ENCODE results near the gene WBP2. TPM values are rescaled to one million over a fixed set of nuclear protein-coding genes. Genes with fewer than 3 reads are reported as not detected.

Gene WBP2
- total and polyA plus RNA-seq, 2 of the 13 experiments (the other 11 are each of a cell fraction or from before 2014, with no cell fraction given), result 29.2 to 29.5 TPM

DNA sequence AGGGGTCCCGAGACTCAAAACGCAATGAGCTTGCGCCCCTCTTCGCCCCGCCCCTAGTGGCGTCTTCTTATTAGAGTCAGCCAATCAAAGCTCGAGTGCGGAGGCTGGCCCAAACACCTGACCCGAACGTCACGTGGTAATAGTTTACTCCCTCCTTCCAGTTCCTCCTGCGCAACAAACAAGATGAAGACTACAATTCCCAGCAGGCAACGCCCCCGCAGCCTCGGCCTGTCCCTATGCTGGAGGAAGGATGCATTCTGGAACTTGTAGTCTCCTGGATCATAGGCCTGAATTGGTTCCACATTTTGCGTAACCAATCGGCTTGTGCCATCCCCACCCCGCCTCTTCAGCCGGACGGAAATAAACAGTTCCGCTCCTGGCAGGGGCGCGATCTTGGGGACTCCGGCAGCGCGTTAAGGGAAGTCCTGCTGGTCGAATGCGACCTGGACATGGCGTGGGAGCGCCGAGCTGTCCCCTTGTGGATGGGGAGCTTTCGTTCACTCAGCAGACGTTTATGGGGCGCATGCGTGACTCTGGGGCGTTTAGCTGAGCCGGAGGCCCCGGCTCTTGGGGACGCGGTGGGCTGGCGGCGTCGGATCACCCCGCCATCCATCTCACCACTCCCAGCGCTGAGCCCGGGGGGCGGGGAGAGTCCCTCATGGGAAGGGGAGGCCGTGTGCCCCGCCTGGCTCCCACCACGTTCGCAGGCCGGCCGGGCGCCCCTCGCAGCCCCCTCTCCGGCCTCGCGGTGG, at the start of gene WBP2 (continued):
- TF ChIP-seq, protein P1, sequence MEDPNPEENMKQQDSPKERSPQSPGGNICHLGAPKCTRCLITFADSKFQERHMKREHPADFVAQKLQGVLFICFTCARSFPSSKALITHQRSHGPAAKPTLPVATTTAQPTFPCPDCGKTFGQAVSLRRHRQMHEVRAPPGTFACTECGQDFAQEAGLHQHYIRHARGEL (CRISPR knock-in tag; IDR thresholded peaks at IDR 0.05), result peak; percentile 94
- TF ChIP-seq ZFP62 (CRISPR knock-in tag; IDR thresholded peaks at IDR 0.05) (peak; percentile 98; the same call in 1 of the 2 replicates), MLLT10 (CRISPR knock-in tag; IDR thresholded peaks at IDR 0.05) (no peak), DNMT1 (CRISPR knock-in tag; IDR thresholded peaks at IDR 0.05) (peak; percentile 98), MEF2D (CRISPR knock-in tag; IDR thresholded peaks at IDR 0.05) (peak; percentile 75), YEATS2 (CRISPR knock-in tag; IDR thresholded peaks at IDR 0.05; ENCODE audit: borderline replicate concordance) (peak; percentile 78; the same call in 1 of the 2 replicates), ZNF782 (CRISPR knock-in tag; IDR thresholded peaks at IDR 0.05; ENCODE audit: borderline replicate concordance) (peak; percentile 95), ADNP (CRISPR knock-in tag; IDR thresholded peaks at IDR 0.05) (no peak), ZNF138 (CRISPR knock-in tag; IDR thresholded peaks at IDR 0.05; ENCODE audit: low read depth) (no peak), SIX1 (CRISPR knock-in tag; IDR thresholded peaks at IDR 0.05; ENCODE audit: borderline replicate concordance) (no peak; the same call in 1 of the 2 replicates), ATF1 (CRISPR knock-in tag; IDR thresholded peaks at IDR 0.05) (peak; percentile 89), ZNF816 (CRISPR knock-in tag; IDR thresholded peaks at IDR 0.05; ENCODE audit: borderline replicate concordance) (peak; percentile 90), KMT2A (CRISPR knock-in tag; IDR thresholded peaks at IDR 0.05) (peak; percentile 91), RFX5 (IDR thresholded peaks at IDR 0.05; ENCODE audit: low read depth, low read length) (no peak; the same call in 1 of the 2 replicates), HHEX (CRISPR knock-in tag; IDR thresholded peaks at IDR 0.05) (no peak), ZNF446 (CRISPR knock-in tag; IDR thresholded peaks at IDR 0.05) (no peak), POGZ (CRISPR knock-in tag; IDR thresholded peaks at IDR 0.05) (peak; percentile 65; the same call in 1 of the 2 replicates)
- TF ChIP-seq, protein P2, sequence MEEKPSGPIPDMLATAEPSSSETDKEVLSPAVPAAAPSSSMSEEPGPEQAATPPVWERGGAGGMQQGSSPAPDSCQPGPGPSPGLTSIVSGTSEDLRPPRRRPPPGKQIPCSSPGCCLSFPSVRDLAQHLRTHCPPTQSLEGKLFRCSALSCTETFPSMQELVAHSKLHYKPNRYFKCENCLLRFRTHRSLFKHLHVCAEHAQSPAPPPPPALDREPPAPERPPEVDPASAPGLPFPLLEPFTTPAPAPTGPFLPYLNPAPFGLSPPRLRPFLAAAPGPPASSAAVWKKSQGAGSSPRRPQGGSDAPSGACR (CRISPR knock-in tag; IDR thresholded peaks at IDR 0.05), result peak; percentile 99
- TF ChIP-seq, protein P3, sequence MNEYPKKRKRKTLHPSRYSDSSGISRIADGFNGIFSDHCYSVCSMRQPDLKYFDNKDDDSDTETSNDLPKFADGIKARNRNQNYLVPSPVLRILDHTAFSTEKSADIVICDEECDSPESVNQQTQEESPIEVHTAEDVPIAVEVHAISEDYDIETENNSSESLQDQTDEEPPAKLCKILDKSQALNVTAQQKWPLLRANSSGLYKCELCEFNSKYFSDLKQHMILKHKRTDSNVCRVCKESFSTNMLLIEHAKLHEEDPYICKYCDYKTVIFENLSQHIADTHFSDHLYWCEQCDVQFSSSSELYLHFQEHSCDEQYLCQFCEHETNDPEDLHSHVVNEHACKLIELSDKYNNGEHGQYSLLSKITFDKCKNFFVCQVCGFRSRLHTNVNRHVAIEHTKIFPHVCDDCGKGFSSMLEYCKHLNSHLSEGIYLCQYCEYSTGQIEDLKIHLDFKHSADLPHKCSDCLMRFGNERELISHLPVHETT (CRISPR knock-in tag; conservative IDR thresholded peaks at IDR 0.05), result no peak; the same call in 1 of the 2 replicates
- TF ChIP-seq, protein P4, sequence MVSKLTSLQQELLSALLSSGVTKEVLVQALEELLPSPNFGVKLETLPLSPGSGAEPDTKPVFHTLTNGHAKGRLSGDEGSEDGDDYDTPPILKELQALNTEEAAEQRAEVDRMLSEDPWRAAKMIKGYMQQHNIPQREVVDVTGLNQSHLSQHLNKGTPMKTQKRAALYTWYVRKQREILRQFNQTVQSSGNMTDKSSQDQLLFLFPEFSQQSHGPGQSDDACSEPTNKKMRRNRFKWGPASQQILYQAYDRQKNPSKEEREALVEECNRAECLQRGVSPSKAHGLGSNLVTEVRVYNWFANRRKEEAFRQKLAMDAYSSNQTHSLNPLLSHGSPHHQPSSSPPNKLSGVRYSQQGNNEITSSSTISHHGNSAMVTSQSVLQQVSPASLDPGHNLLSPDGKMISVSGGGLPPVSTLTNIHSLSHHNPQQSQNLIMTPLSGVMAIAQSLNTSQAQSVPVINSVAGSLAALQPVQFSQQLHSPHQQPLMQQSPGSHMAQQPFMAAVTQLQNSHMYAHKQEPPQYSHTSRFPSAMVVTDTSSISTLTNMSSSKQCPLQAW (CRISPR knock-in tag; IDR thresholded peaks at IDR 0.05), result peak; percentile 99
- TF ChIP-seq, protein P5, sequence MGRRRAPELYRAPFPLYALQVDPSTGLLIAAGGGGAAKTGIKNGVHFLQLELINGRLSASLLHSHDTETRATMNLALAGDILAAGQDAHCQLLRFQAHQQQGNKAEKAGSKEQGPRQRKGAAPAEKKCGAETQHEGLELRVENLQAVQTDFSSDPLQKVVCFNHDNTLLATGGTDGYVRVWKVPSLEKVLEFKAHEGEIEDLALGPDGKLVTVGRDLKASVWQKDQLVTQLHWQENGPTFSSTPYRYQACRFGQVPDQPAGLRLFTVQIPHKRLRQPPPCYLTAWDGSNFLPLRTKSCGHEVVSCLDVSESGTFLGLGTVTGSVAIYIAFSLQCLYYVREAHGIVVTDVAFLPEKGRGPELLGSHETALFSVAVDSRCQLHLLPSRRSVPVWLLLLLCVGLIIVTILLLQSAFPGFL (CRISPR knock-in tag; IDR thresholded peaks at IDR 0.05), result no peak
- TF ChIP-seq, protein P6, sequence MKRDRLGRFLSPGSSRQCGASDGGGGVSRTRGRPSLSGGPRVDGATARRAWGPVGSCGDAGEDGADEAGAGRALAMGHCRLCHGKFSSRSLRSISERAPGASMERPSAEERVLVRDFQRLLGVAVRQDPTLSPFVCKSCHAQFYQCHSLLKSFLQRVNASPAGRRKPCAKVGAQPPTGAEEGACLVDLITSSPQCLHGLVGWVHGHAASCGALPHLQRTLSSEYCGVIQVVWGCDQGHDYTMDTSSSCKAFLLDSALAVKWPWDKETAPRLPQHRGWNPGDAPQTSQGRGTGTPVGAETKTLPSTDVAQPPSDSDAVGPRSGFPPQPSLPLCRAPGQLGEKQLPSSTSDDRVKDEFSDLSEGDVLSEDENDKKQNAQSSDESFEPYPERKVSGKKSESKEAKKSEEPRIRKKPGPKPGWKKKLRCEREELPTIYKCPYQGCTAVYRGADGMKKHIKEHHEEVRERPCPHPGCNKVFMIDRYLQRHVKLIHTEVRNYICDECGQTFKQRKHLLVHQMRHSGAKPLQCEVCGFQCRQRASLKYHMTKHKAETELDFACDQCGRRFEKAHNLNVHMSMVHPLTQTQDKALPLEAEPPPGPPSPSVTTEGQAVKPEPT (CRISPR knock-in tag; IDR thresholded peaks at IDR 0.05; ENCODE audit: low read depth), result peak; percentile 93
- TF ChIP-seq, protein P7, sequence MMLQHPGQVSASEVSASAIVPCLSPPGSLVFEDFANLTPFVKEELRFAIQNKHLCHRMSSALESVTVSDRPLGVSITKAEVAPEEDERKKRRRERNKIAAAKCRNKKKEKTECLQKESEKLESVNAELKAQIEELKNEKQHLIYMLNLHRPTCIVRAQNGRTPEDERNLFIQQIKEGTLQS (CRISPR knock-in tag; IDR thresholded peaks at IDR 0.05), result peak; percentile 2; the same call in 1 of the 2 replicates

All from HepG2 (cell line).